ENCODE measurements around the gene RAB3B. TPM values are rescaled to one million over a fixed set of nuclear protein-coding genes. Genes with fewer than 3 reads are reported as not detected.

Gene RAB3B
- total RNA-seq, 1 donor from 2014 or later, result 3.4 TPM

DNA sequence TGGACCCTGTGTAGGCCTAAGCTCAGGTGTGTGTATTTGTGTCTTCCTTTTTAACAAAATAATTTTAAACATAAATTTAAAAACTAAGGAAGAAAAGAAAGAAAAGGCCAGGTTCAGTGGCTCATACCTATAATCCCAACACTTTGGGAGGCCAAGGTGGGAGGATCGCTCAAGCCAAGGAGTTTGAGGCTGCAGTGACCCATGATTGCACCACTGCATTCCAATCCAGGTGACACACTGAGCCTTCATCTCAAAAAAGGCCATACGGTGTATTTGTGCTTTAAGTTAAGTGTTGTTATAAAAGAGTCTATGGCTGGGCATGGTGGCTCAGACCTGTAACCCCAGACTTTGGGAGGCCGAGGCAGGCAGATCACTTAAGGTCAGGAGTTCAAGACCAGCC, 8.3 kb downstream of the RAB3B start:
- TF ChIP-seq, protein P1, sequence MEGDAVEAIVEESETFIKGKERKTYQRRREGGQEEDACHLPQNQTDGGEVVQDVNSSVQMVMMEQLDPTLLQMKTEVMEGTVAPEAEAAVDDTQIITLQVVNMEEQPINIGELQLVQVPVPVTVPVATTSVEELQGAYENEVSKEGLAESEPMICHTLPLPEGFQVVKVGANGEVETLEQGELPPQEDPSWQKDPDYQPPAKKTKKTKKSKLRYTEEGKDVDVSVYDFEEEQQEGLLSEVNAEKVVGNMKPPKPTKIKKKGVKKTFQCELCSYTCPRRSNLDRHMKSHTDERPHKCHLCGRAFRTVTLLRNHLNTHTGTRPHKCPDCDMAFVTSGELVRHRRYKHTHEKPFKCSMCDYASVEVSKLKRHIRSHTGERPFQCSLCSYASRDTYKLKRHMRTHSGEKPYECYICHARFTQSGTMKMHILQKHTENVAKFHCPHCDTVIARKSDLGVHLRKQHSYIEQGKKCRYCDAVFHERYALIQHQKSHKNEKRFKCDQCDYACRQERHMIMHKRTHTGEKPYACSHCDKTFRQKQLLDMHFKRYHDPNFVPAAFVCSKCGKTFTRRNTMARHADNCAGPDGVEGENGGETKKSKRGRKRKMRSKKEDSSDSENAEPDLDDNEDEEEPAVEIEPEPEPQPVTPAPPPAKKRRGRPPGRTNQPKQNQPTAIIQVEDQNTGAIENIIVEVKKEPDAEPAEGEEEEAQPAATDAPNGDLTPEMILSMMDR (IDR thresholded peaks at IDR 0.05; ENCODE audit: insufficient read depth, low read length, severe bottlenecking), result no peak
- Histone ChIP-seq H3K27me3 (ENCODE audit: control insufficient read depth, insufficient read depth, low read length) (no peaks in the 10 kb centered on the region), H3K4me3 (ENCODE audit: low read depth, low read length) (no peak overlapping the region), H3K36me3 (ENCODE audit: control insufficient read depth, insufficient read depth, low read length) (no peaks in the 10 kb centered on the region)
- no peak for FAIRE-seq
- DNase-seq (ENCODE audit: low read depth), result no peak

GRCh38 chr1:51981555-51981954, 8.9 kb downstream of the RAB3B start:
- Histone ChIP-seq H3K27me3 (ENCODE audit: control insufficient read depth, insufficient read depth, low read length) (no peaks in the 10 kb centered on the region), H3K4me3 (ENCODE audit: low read depth, low read length) (no peak overlapping the region), H3K36me3 (ENCODE audit: control insufficient read depth, insufficient read depth, low read length) (no peaks in the 10 kb centered on the region)
- FAIRE-seq (no peak), DNase-seq (ENCODE audit: low read depth) (no peak)
- TF ChIP-seq, protein P1 (IDR thresholded peaks at IDR 0.05; ENCODE audit: insufficient read depth, low read length, severe bottlenecking), result no peak

- DNase-seq (ENCODE audit: low read depth), result no peak
- H3K36me3 ChIP-seq (ENCODE audit: control insufficient read depth, insufficient read depth, low read length), result no peaks in the 10 kb centered on the region
- H3K4me3 ChIP-seq (ENCODE audit: low read depth, low read length), result no peak overlapping the region
- TF ChIP-seq, protein P1 (IDR thresholded peaks at IDR 0.05; ENCODE audit: insufficient read depth, low read length, severe bottlenecking), result no peak
- FAIRE-seq, result no peak
- no peaks in the 10 kb centered on the region for H3K27me3 ChIP-seq (ENCODE audit: control insufficient read depth, insufficient read depth, low read length)
These were observed 12.4 kb downstream of the RAB3B start for GRCh38 chr1:51978099-51978498.

GRCh38 chr1:51976846-51977602, 13.5 kb downstream of the RAB3B start:
- Histone ChIP-seq H3K36me3 (ENCODE audit: control insufficient read depth, insufficient read depth, low read length) (no peaks in the 10 kb centered on the region), H3K27me3 (ENCODE audit: control insufficient read depth, insufficient read depth, low read length) (no peaks in the 10 kb centered on the region), H3K4me3 (ENCODE audit: low read depth, low read length) (no peak overlapping the region)
- DNase-seq (ENCODE audit: low read depth) (no peak), FAIRE-seq (no peak)
- TF ChIP-seq, protein P1 (IDR thresholded peaks at IDR 0.05; ENCODE audit: insufficient read depth, low read length, severe bottlenecking), result no peak

DNA sequence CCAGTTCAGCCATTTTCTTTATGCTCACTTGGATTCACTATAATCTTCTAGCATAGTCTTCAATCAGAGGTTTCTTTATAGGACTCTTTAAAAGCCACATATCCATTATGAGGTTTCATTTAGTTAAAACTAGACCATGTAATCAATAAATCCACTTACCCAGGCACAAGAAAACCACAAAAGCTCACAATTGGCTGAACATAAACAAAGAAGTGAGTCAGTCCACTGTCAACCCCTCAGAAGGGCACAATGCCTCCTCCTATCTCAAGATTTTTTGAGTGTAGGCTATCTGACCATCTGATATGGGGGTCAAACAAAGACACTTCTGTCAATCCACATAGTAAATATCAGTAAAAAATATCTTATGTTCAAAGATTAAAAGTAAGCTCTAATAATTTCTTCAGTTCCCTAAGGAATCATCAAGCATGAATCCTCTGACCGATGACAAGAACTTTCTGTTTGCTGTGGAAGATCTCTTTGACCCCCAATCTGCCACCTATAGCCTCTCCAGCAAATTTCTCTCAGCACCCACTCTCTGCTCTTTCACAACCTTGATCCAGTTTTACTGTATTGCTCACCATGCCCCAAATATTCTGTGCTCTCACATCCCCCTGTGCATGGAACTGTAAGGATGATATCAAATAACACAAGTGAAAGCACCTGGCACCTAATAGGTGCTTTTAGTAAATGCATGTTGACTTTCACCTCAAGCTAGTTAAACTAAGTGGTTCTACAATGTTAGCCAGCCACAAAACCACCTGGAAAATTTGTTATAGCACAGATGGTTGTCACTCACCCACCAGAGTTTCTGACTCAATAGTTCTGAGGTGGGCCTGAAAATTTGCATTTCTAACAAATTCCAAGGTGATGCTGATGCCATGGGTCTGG, 16.7 kb downstream of the RAB3B start:
- FAIRE-seq (peak; percentile 64), DNase-seq (ENCODE audit: low read depth) (no peak)
- Histone ChIP-seq H3K4me3 (ENCODE audit: low read depth, low read length) (no peak overlapping the region), H3K36me3 (ENCODE audit: control insufficient read depth, insufficient read depth, low read length) (no peaks in the 10 kb centered on the region), H3K27me3 (ENCODE audit: control insufficient read depth, insufficient read depth, low read length) (no peaks in the 10 kb centered on the region)
- TF ChIP-seq, protein P1 (IDR thresholded peaks at IDR 0.05; ENCODE audit: insufficient read depth, low read length, severe bottlenecking), result no peak

Measured in bronchial epithelial cell (primary cell).